GM21381 (cell line): ENCODE data around the gene HDAC7.

ENCODE experiments used
- ATAC-seq: cut with Tn5 transposase; IDR thresholded peaks from one replicate; pipeline ENCODE4 v1.9.1; 2021; ENCODE audit warnings: mild to moderate bottlenecking, moderate library complexity; ENCODE audit not compliant: unreplicated experiment

The HDAC7 gene

GRCh38 chr12:47735649-47736048 is 84.1 kb downstream of the HDAC7 start:
- ATAC-seq: no peak

GRCh38 chr12:47734725-47735480 is 84.8 kb downstream of the HDAC7 start:
- ATAC-seq: no peak

GRCh38 chr12:47733142-47733541 is 86.6 kb downstream of the HDAC7 start:
- ATAC-seq: no peak
